ENCODE results near the gene CDA. TPM values are rescaled to one million over a fixed set of nuclear protein-coding genes. Genes with fewer than 3 reads are reported as not detected.

The CDA gene
- total and polyA plus RNA-seq, 5 donors from 2014 or later = 0.21 to 0.57 TPM; not detected in 3

- H3K9me3 Mint-ChIP-seq = peaks cover 0 to 4% (median 0%) of the 10 kb centered on the region in 7 donors
- Histone ChIP-seq H3K4me1 (ENCODE audit: control insufficient read depth, insufficient read depth, low read length, poor library complexity, severe bottlenecking) (peaks cover 12% of the 10 kb centered on the region), H3K27ac (ENCODE audit: insufficient read depth, low read length, poor library complexity, severe bottlenecking) (peak within 1 kb of the TSS; percentile 74), H3K4me3 (ENCODE audit: low read depth, low read length) (peak within 1 kb of the TSS; percentile 98), H3K9me3 (ENCODE audit: control insufficient read depth in 2 of 2, low read length in 2 of 2) (no peaks in the 10 kb centered on the region), H3K36me3 (ENCODE audit: control insufficient read depth, insufficient read depth, low read length) (peaks cover 8% of the 10 kb centered on the region), H3K27me3 (ENCODE audit: control insufficient read depth, insufficient read depth, low read length) (peaks cover 1% of the 10 kb centered on the region)
- DNase-seq (peak; percentile 74 to 86 (median 82)), ATAC-seq (ENCODE audit: low read depth in 2 of 2) (peak; percentile 87 to 88)
- peak within 1 kb of the TSS; percentile 94 to 98 (median 96) for H3K4me3 Mint-ChIP-seq
- H3K4me1 Mint-ChIP-seq = peaks cover 5 to 19% (median 12%) of the 10 kb centered on the region in 4 donors
- H3K27ac Mint-ChIP-seq = peak within 1 kb of the TSS; percentile 90 to 97 (median 93)
- peaks cover 3% of the 10 kb centered on the region for H3K36me3 Mint-ChIP-seq
- H3K27me3 Mint-ChIP-seq = peaks cover 20% of the 10 kb centered on the region
These were observed 44.5 kb downstream of the CDA start, which contains the start of gene PINK1 for GRCh38 chr1:20633190-20634064. Gene PINK1, plus strand, starts transcription at chr1:20633458. Its CDS starts 91 bp downstream, at chr1:20633549.

- peaks cover 16% of the 10 kb centered on the region for H3K27me3 Mint-ChIP-seq
- peaks cover 1% of the 10 kb centered on the region for H3K27me3 ChIP-seq (ENCODE audit: control insufficient read depth, insufficient read depth, low read length)
These were observed 45.2 kb downstream of the CDA start for GRCh38 chr1:20634065-20634593.

DNA sequence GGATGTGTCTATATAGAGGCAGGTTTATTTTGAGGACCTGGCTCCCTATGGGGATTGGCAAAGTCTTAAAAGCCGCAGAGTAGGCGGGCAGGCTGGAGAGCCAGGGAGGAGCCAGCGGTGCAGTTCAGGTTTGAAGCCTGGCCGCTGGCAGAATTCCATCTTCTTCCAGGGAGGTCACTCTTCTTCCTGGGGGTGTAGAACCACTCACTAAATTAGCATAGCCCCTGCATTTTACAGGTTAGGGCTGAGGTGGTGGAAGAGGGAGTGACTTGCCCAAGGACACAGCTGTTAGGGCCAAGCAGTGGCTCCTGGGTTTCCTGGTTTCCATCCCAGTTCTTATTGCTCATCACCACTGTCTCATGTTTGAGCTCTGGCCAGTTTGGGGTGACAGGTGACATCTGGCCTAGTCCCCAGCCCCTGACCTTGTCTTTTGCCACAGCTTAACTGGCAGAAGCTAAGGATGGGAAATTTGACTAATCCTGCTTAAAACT, 45.7 kb downstream of the CDA start:
- peaks cover 11% of the 10 kb centered on the region for H3K27me3 Mint-ChIP-seq

More at GRCh38 chr1:20634065-20634593, 45.2 kb downstream of the CDA start:
- Histone ChIP-seq H3K4me1 (ENCODE audit: control insufficient read depth, insufficient read depth, low read length, poor library complexity, severe bottlenecking) (peaks cover 12% of the 10 kb centered on the region), H3K4me3 (ENCODE audit: low read depth, low read length) (peak overlapping the region; percentile 98), H3K27ac (ENCODE audit: insufficient read depth, low read length, poor library complexity, severe bottlenecking) (peak overlapping the region; percentile 74), H3K36me3 (ENCODE audit: control insufficient read depth, insufficient read depth, low read length) (peaks cover 8% of the 10 kb centered on the region), H3K9me3 (ENCODE audit: control insufficient read depth in 2 of 2, low read length in 2 of 2) (no peaks in the 10 kb centered on the region)
- Mint-ChIP-seq H3K36me3 (peaks cover 9% of the 10 kb centered on the region), H3K9me3 (peaks cover 0 to 2% (median 0%) of the 10 kb centered on the region in 7 donors), H3K4me1 (peaks cover 5 to 19% (median 14%) of the 10 kb centered on the region in 4 donors), H3K27ac (peak overlapping the region; percentile 90 to 97 (median 93)), H3K4me3 (peak overlapping the region; percentile 94 to 98 (median 96))
- peak in 1 of 2 donors; percentile 5 for ATAC-seq (ENCODE audit: low read depth in 2 of 2)
- DNase-seq = peak in 1 of 3 donors; percentile 59

DNA sequence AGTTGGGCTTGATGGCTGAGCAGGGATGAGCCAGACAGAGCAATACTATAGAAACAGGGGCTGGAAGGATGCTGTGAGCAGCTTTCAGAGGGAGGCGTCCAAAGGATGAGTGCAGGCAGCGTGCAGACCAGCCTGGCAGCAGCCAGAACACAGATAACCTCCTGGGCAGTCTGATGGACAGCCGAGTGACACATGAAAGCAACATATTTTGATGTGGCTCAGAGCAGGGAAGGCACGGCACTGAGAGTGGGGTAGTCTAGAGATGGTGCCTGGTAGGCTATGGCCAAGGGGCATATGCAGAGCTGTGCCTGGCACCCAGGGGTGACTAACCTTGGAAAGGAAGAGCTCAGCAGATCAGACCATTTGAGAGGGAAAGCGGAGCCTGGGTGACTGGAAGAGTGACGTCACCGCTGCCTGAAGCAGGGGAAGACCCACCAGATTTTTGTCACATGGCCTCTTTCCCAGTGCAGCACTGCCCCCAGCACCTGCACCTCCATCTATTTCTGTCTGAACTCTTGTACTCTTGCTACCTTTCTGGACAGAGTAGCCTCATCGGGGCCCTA, 48.0 kb downstream of the CDA start:
- Mint-ChIP-seq H3K27me3 (no peaks in the 10 kb centered on the region), H3K27ac (no peak overlapping the region), H3K9me3 (no peaks in the 10 kb centered on the region), H3K4me1 (peaks cover 10 to 24% (median 19%) of the 10 kb centered on the region in 4 donors), H3K4me3 (peak overlapping the region in 2 of 4 donors; percentile 6 to 34), H3K36me3 (peaks cover 22% of the 10 kb centered on the region)
- Histone ChIP-seq H3K4me1 (ENCODE audit: control insufficient read depth, insufficient read depth, low read length, poor library complexity, severe bottlenecking) (peaks cover 12% of the 10 kb centered on the region), H3K4me3 (ENCODE audit: low read depth, low read length) (no peak overlapping the region), H3K27me3 (ENCODE audit: control insufficient read depth, insufficient read depth, low read length) (no peaks in the 10 kb centered on the region), H3K36me3 (ENCODE audit: control insufficient read depth, insufficient read depth, low read length) (peaks cover 12% of the 10 kb centered on the region), H3K9me3 (ENCODE audit: control insufficient read depth in 2 of 2, low read length in 2 of 2) (no peaks in the 10 kb centered on the region), H3K27ac (ENCODE audit: insufficient read depth, low read length, poor library complexity, severe bottlenecking) (no peak overlapping the region)
- DNase-seq (no peak), ATAC-seq (ENCODE audit: low read depth in 2 of 2) (no peak)

More for the DNA sequence above, 45.7 kb downstream of the CDA start:
- H3K27ac Mint-ChIP-seq = peak overlapping the region; percentile 90 to 97 (median 93)
- H3K4me1 Mint-ChIP-seq = peaks cover 5 to 19% (median 14%) of the 10 kb centered on the region in 4 donors
- H3K36me3 Mint-ChIP-seq = peaks cover 12% of the 10 kb centered on the region
- H3K27me3 ChIP-seq (ENCODE audit: control insufficient read depth, insufficient read depth, low read length) = peaks cover 1% of the 10 kb centered on the region
- H3K9me3 ChIP-seq (ENCODE audit: control insufficient read depth in 2 of 2, low read length in 2 of 2) = no peaks in the 10 kb centered on the region
- H3K4me3 Mint-ChIP-seq = peak overlapping the region; percentile 94 to 98 (median 96)
- peaks cover 12% of the 10 kb centered on the region for H3K4me1 ChIP-seq (ENCODE audit: control insufficient read depth, insufficient read depth, low read length, poor library complexity, severe bottlenecking)
- H3K9me3 Mint-ChIP-seq = no peaks in the 10 kb centered on the region
- peak; percentile 9 to 53 (median 13) for DNase-seq
- H3K36me3 ChIP-seq (ENCODE audit: control insufficient read depth, insufficient read depth, low read length) = peaks cover 12% of the 10 kb centered on the region
- H3K4me3 ChIP-seq (ENCODE audit: low read depth, low read length) = peak overlapping the region; percentile 98
- peak in 1 of 2 donors; percentile 6 for ATAC-seq (ENCODE audit: low read depth in 2 of 2)
- H3K27ac ChIP-seq (ENCODE audit: insufficient read depth, low read length, poor library complexity, severe bottlenecking) = peak overlapping the region; percentile 74

GRCh38 chr1:20640183-20640597, 51.3 kb downstream of the CDA start:
- H3K4me3 Mint-ChIP-seq = no peak overlapping the region
- Histone ChIP-seq H3K4me1 (ENCODE audit: control insufficient read depth, insufficient read depth, low read length, poor library complexity, severe bottlenecking) (no peaks in the 10 kb centered on the region), H3K36me3 (ENCODE audit: control insufficient read depth, insufficient read depth, low read length) (peaks cover 22% of the 10 kb centered on the region), H3K9me3 (ENCODE audit: control insufficient read depth in 2 of 2, low read length in 2 of 2) (no peaks in the 10 kb centered on the region), H3K27me3 (ENCODE audit: control insufficient read depth, insufficient read depth, low read length) (no peaks in the 10 kb centered on the region), H3K27ac (ENCODE audit: insufficient read depth, low read length, poor library complexity, severe bottlenecking) (no peak overlapping the region), H3K4me3 (ENCODE audit: low read depth, low read length) (no peak overlapping the region)
- peaks cover 35% of the 10 kb centered on the region for H3K36me3 Mint-ChIP-seq
- H3K27me3 Mint-ChIP-seq = no peaks in the 10 kb centered on the region
- H3K4me1 Mint-ChIP-seq = peaks cover 5 to 16% (median 10%) of the 10 kb centered on the region in 4 donors
- no peaks in the 10 kb centered on the region for H3K9me3 Mint-ChIP-seq
- DNase-seq = peak; percentile 39 to 72 (median 60)
- peak; percentile 54 to 76 for ATAC-seq (ENCODE audit: low read depth in 2 of 2)
- no peak overlapping the region for H3K27ac Mint-ChIP-seq

- no peaks in the 10 kb centered on the region for H3K4me1 ChIP-seq (ENCODE audit: control insufficient read depth, insufficient read depth, low read length, poor library complexity, severe bottlenecking)
- peaks cover 35% of the 10 kb centered on the region for H3K36me3 Mint-ChIP-seq
- no peak for ATAC-seq (ENCODE audit: low read depth in 2 of 2)
- no peak for DNase-seq
- no peak overlapping the region for H3K4me3 ChIP-seq (ENCODE audit: low read depth, low read length)
- H3K27me3 ChIP-seq (ENCODE audit: control insufficient read depth, insufficient read depth, low read length) = no peaks in the 10 kb centered on the region
- H3K4me3 Mint-ChIP-seq = no peak overlapping the region
- H3K9me3 Mint-ChIP-seq = no peaks in the 10 kb centered on the region
- H3K4me1 Mint-ChIP-seq = peaks cover 3 to 12% (median 6%) of the 10 kb centered on the region in 4 donors
- H3K36me3 ChIP-seq (ENCODE audit: control insufficient read depth, insufficient read depth, low read length) = peaks cover 26% of the 10 kb centered on the region
- no peaks in the 10 kb centered on the region for H3K9me3 ChIP-seq (ENCODE audit: control insufficient read depth in 2 of 2, low read length in 2 of 2)
- H3K27me3 Mint-ChIP-seq = no peaks in the 10 kb centered on the region
- H3K27ac Mint-ChIP-seq = no peak overlapping the region
- no peak overlapping the region for H3K27ac ChIP-seq (ENCODE audit: insufficient read depth, low read length, poor library complexity, severe bottlenecking)
These were observed 53.1 kb downstream of the CDA start for GRCh38 chr1:20641975-20642374.

GRCh38 chr1:20643080-20643479, 54.2 kb downstream of the CDA start:
- Histone ChIP-seq H3K27ac (ENCODE audit: insufficient read depth, low read length, poor library complexity, severe bottlenecking) (no peak overlapping the region), H3K36me3 (ENCODE audit: control insufficient read depth, insufficient read depth, low read length) (peaks cover 24% of the 10 kb centered on the region), H3K4me1 (ENCODE audit: control insufficient read depth, insufficient read depth, low read length, poor library complexity, severe bottlenecking) (no peaks in the 10 kb centered on the region), H3K4me3 (ENCODE audit: low read depth, low read length) (no peak overlapping the region), H3K9me3 (ENCODE audit: control insufficient read depth in 2 of 2, low read length in 2 of 2) (no peaks in the 10 kb centered on the region), H3K27me3 (ENCODE audit: control insufficient read depth, insufficient read depth, low read length) (no peaks in the 10 kb centered on the region)
- H3K4me3 Mint-ChIP-seq = no peak overlapping the region
- DNase-seq = no peak
- peaks cover 3 to 12% (median 5%) of the 10 kb centered on the region in 4 donors for H3K4me1 Mint-ChIP-seq
- no peaks in the 10 kb centered on the region for H3K27me3 Mint-ChIP-seq
- peaks cover 32% of the 10 kb centered on the region for H3K36me3 Mint-ChIP-seq
- peak overlapping the region in 1 of 3 donors; percentile 38 for H3K27ac Mint-ChIP-seq
- no peaks in the 10 kb centered on the region for H3K9me3 Mint-ChIP-seq
- ATAC-seq (ENCODE audit: low read depth in 2 of 2) = no peak

Measured in CD4-positive, CD25-positive, alpha-beta regulatory T cell (primary cell).